HEK293 (cell line): ENCODE measurements around the gene ALLC.

Experiments used
- CTCF ChIA-PET: fragments of 350-600 bp; formaldehyde crosslinking; extraction: SDS; loops from one replicate; lab custom pipeline; 2021; ENCODE audit warnings: antibody characterized with exemption; lab: Yijun Ruan, JAX
- POLR2A ChIA-PET: fragments of 300-600 bp; formaldehyde crosslinking; extraction: SDS; loops from one replicate; lab custom pipeline; 2020; ENCODE audit warnings: antibody characterized with exemption, inconsistent platforms; lab: Yijun Ruan, JAX
- H3K27ac ChIP-seq: fragments of 200-500 bp; sonication (Bioruptor generic); 2 replicates; pipeline ENCODE4 v1.5.1; 2014; ENCODE audit warnings: low read depth, low read length, control low read depth, inconsistent platforms; ENCODE audit errors: extremely low read depth
- H3K36me3 ChIP-seq, 2 experiments: fragments of 200-500 bp in 1 of 2; sonication (Bioruptor generic) in 1 of 2; 1 replicate in 1 of 2; 2 replicates in 1 of 2; pipeline ENCODE4 v1.5.1; 2014 to 2017; ENCODE audit warnings: inconsistent platforms in 2 of 2, low read length in 2 of 2; ENCODE audit not compliant: control insufficient read depth in 2 of 2, insufficient read depth in 1 of 2
- H3K4me1 ChIP-seq: fragments of 200-500 bp; sonication (Bioruptor generic); 2 replicates; pipeline ENCODE4 v1.5.1; 2014; ENCODE audit warnings: mild to moderate bottlenecking, low read length, inconsistent platforms; ENCODE audit not compliant: control insufficient read depth, insufficient read depth
- H3K4me3 ChIP-seq: 2 replicates; pipeline ENCODE4 v1.5.1; 2011; ENCODE audit warnings: low read depth, mild to moderate bottlenecking, control low read depth, low read length, moderate library complexity
- H3K9me3 ChIP-seq: fragments of 200-500 bp; sonication (Bioruptor generic); 2 replicates; pipeline ENCODE4 v1.5.1; 2014; ENCODE audit warnings: low read depth, low read length, inconsistent platforms; ENCODE audit not compliant: control insufficient read depth, insufficient read depth
- HOXC10 ChIP-seq: sonication (generic); formaldehyde crosslinking; IDR thresholded peaks from 2 replicates; pipeline ENCODE4 v1.8.1; 2023; ENCODE audit warnings: mild to moderate bottlenecking, missing genetic modification reagents
- KLF16 ChIP-seq: fragments of 450-650 bp; formaldehyde crosslinking; IDR thresholded peaks from 2 replicates; pipeline ENCODE4 v1.5.1; 2017; ENCODE audit warnings: missing biosample characterization, missing genetic modification characterization
- PRDM10 ChIP-seq: fragments of 450-650 bp; formaldehyde crosslinking; IDR thresholded peaks from 2 replicates; pipeline ENCODE4 v1.5.1; 2016; ENCODE audit warnings: missing biosample characterization, missing genetic modification characterization
- REPIN1 ChIP-seq: fragments of 450-650 bp; formaldehyde crosslinking; IDR thresholded peaks from 2 replicates; pipeline ENCODE4 v1.5.1; 2017; ENCODE audit warnings: missing biosample characterization, missing genetic modification characterization, low read depth
- SALL2 ChIP-seq: fragments of 450-650 bp; formaldehyde crosslinking; IDR thresholded peaks from 2 replicates; pipeline ENCODE4 v1.5.0; 2017; ENCODE audit warnings: missing biosample characterization, mild to moderate bottlenecking, missing genetic modification characterization, borderline replicate concordance
- SETDB1 ChIP-seq: IDR thresholded peaks from one replicate; pipeline ENCODE4 v1.6.1; 2017; ENCODE audit warnings: mild to moderate bottlenecking, low read length, moderate library complexity, mixed read lengths; ENCODE audit not compliant: insufficient read length
- ZNF157 ChIP-seq: fragments of 450-650 bp; formaldehyde crosslinking; IDR thresholded peaks from 2 replicates; pipeline ENCODE4 v1.5.1; 2016; ENCODE audit warnings: missing biosample characterization, missing genetic modification characterization
- ZNF19 ChIP-seq: fragments of 450-650 bp; formaldehyde crosslinking; IDR thresholded peaks from 2 replicates; pipeline ENCODE4; 2016; ENCODE audit warnings: missing biosample characterization, missing genetic modification characterization, low read depth
- ZNF518A ChIP-seq: fragments of 450-650 bp; formaldehyde crosslinking; conservative IDR thresholded peaks from 2 replicates; pipeline ENCODE4 v1.5.1; 2016; ENCODE audit warnings: low read depth, missing biosample characterization, missing genetic modification characterization
- ZNF521 ChIP-seq: fragments of 450-650 bp; formaldehyde crosslinking; IDR thresholded peaks from 2 replicates; pipeline ENCODE4 v1.5.1; 2017; ENCODE audit warnings: missing biosample characterization, mild to moderate bottlenecking, missing genetic modification characterization
- ZNF561 ChIP-seq: fragments of 450-650 bp; IDR thresholded peaks from 2 replicates; pipeline ENCODE4 v1.5.1; 2018; ENCODE audit warnings: missing biosample characterization, missing genetic modification characterization, borderline replicate concordance
- ZSCAN30 ChIP-seq: fragments of 450-650 bp; IDR thresholded peaks from 2 replicates; pipeline ENCODE4 v1.5.1; 2018; ENCODE audit warnings: missing biosample characterization, mild to moderate bottlenecking, missing genetic modification characterization, moderate library complexity
- TF ChIP-seq, protein P1 (sequence below): fragments of 450-650 bp; formaldehyde crosslinking; IDR thresholded peaks from 2 replicates; pipeline ENCODE4 v1.5.1; 2016; ENCODE audit warnings: missing biosample characterization, missing genetic modification characterization
- TF ChIP-seq, protein P2 (sequence below): fragments of 450-650 bp; formaldehyde crosslinking; IDR thresholded peaks from 2 replicates; pipeline ENCODE4 v1.5.1; 2017; ENCODE audit warnings: missing biosample characterization, missing genetic modification characterization

Gene ALLC

GRCh38 chr2:3669656-3670055 is 11.7 kb downstream of the ALLC start (continued):
- TF ChIP-seq ZNF518A (no peak), PRDM10 (no peak), ZNF561 (tag by site-specific recombination) (no peak), ZNF521 (no peak), ZSCAN30 (no peak), HOXC10 (CRISPR knock-in tag) (no peak)
- TF ChIP-seq, protein P1, sequence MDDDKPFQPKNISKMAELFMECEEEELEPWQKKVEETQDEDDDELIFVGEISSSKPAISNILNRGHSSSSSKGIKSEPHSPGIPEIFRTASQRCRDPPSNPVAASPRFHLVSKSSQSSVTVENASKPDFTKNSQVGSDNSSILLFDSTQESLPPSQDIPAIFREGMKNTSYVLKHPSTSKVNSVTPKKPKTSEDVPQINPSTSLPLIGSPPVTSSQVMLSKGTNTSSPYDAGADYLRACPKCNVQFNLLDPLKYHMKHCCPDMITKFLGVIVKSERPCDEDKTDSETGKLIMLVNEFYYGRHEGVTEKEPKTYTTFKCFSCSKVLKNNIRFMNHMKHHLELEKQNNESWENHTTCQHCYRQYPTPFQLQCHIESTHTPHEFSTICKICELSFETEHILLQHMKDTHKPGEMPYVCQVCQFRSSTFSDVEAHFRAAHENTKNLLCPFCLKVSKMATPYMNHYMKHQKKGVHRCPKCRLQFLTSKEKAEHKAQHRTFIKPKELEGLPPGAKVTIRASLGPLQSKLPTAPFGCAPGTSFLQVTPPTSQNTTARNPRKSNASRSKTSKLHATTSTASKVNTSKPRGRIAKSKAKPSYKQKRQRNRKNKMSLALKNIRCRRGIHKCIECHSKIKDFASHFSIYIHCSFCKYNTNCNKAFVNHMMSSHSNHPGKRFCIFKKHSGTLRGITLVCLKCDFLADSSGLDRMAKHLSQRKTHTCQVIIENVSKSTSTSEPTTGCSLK, result no peak

- Histone ChIP-seq H3K4me1 (no peaks in the 10 kb centered on the region), H3K9me3 (no peaks in the 10 kb centered on the region), H3K36me3 (no peaks in the 10 kb centered on the region), H3K4me3 (no peak overlapping the region), H3K27ac (no peak overlapping the region)
- ChIA-PET POLR2A (interaction anchor here (0.6 kb wide), 1 partner anchor 95 kb away, joined by 3 read pairs; the partner anchor contains the start of gene RPS7), CTCF (no interaction called here)
- TF ChIP-seq SETDB1 (no peak), REPIN1 (no peak), KLF16 (tag by site-specific recombination) (no peak), ZNF19 (tag by site-specific recombination) (no peak), ZNF157 (tag by site-specific recombination) (no peak), SALL2 (tag by site-specific recombination) (no peak)
- TF ChIP-seq, protein P2, sequence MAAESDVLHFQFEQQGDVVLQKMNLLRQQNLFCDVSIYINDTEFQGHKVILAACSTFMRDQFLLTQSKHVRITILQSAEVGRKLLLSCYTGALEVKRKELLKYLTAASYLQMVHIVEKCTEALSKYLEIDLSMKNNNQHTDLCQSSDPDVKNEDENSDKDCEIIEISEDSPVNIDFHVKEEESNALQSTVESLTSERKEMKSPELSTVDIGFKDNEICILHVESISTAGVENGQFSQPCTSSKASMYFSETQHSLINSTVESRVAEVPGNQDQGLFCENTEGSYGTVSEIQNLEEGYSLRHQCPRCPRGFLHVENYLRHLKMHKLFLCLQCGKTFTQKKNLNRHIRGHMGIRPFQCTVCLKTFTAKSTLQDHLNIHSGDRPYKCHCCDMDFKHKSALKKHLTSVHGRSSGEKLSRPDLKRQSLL (tag by site-specific recombination), result no peak
- TF ChIP-seq, all 188 proteins: peak for 0
Observed at GRCh38 chr2:3670376-3670775, 12.4 kb downstream of the ALLC start.
